Cardiac fibroblast (primary cell): ENCODE measurements around the gene HCRTR2.

Source experiments
- DNase-seq, 2 donors: peaks; one replicate each; pipeline versions ENCODE4 v3.0.0 to v3.0.0-alpha.2; 2010; ENCODE audit warnings: low read depth in 2 of 2
- H3K4me3 ChIP-seq, 2 donors: replicated peaks in 1 of 2; 1 replicate in 1 of 2; 2 replicates in 1 of 2; pipeline ENCODE4 v1.5.1; 2011; ENCODE audit warnings: low read depth in 2 of 2, low read length in 2 of 2, mild to moderate bottlenecking in 2 of 2, moderate library complexity in 1 of 2
- TF ChIP-seq, protein P1 (sequence below): IDR thresholded peaks from one replicate; pipeline ENCODE4 v1.5.1; 2011; ENCODE audit warnings: low read depth, mild to moderate bottlenecking, low read length, inconsistent platforms

HCRTR2 gene

GRCh38 chr6:55260181-55260580, 85.9 kb downstream of the HCRTR2 start:
- no peak for DNase-seq
- no peak overlapping the region for H3K4me3 ChIP-seq
- TF ChIP-seq, protein P1, sequence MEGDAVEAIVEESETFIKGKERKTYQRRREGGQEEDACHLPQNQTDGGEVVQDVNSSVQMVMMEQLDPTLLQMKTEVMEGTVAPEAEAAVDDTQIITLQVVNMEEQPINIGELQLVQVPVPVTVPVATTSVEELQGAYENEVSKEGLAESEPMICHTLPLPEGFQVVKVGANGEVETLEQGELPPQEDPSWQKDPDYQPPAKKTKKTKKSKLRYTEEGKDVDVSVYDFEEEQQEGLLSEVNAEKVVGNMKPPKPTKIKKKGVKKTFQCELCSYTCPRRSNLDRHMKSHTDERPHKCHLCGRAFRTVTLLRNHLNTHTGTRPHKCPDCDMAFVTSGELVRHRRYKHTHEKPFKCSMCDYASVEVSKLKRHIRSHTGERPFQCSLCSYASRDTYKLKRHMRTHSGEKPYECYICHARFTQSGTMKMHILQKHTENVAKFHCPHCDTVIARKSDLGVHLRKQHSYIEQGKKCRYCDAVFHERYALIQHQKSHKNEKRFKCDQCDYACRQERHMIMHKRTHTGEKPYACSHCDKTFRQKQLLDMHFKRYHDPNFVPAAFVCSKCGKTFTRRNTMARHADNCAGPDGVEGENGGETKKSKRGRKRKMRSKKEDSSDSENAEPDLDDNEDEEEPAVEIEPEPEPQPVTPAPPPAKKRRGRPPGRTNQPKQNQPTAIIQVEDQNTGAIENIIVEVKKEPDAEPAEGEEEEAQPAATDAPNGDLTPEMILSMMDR = no peak

GRCh38 chr6:55265409-55266114, 91.2 kb downstream of the HCRTR2 start:
- no peak overlapping the region for H3K4me3 ChIP-seq
- no peak for DNase-seq
- TF ChIP-seq, protein P1 = no peak

GRCh38 chr6:55266896-55267295, 92.6 kb downstream of the HCRTR2 start:
- TF ChIP-seq, protein P1 = no peak
- H3K4me3 ChIP-seq = no peak overlapping the region
- no peak for DNase-seq

GRCh38 chr6:55276745-55277530, 102.6 kb downstream of the HCRTR2 start:
- H3K4me3 ChIP-seq = no peak overlapping the region
- peak; percentile 80 to 81 for DNase-seq
- TF ChIP-seq, protein P1 = peak; percentile 47

DNA sequence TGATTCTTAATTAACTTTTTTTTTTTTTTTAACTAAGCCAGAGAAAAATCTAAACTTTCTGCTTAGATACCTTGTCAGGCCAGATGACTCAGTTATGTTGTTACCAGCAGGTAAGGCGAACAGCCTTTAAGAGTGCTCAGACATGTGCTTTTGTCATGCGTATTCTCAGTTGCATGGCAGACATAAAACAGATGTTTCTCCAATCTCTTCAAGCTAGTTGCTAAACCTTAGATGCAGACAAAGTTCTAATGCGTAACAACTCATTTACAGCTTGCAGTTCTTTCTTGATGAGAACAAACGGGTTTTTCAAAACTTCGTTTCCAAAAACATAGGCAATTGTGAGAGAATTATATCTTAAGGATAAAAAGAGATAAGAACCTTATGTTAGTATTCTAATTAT, 103.3 kb downstream of the HCRTR2 start:
- TF ChIP-seq, protein P1 = no peak
- DNase-seq = peak in 1 of 2 donors; percentile 6
- H3K4me3 ChIP-seq = no peak overlapping the region

DNA sequence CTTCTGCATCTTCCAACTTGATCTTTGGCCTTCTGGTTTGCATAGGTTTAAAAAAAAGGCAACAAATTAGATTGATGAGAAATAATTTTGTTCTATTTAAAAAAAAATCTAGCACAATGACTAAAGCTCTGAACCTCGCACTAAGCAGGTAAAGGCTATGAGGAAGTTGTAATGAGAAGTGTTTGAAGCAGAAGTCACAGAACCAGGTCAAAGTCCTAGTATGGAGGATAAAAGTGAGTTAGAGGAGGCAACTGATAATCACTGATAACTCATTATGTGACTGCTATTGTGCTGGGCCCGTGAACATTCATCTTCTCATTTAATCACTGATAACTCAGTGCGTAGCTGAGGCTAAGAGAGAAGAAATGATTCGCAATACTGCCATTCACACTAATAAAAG, 106.9 kb downstream of the HCRTR2 start:
- TF ChIP-seq, protein P1 = no peak
- DNase-seq = no peak
- H3K4me3 ChIP-seq = no peak overlapping the region
